HFF-Myc (cell line): ENCODE results near the gene IL22RA2.
A peak's percentile ranks its signal among the peaks of the same experiment; 100 is the strongest.

Experiments used
- DNase-seq: peaks from one replicate; pipeline ENCODE4 v3.0.0-alpha.2; 2011; ENCODE audit warnings: low read depth; ENCODE audit errors: extremely low read depth
- H3K4me3 ChIP-seq: replicated peaks from 2 replicates; pipeline ENCODE4 v1.5.1; 2011; ENCODE audit warnings: low read depth, mild to moderate bottlenecking, control low read depth, low read length
- TF ChIP-seq, protein P1 (sequence below): IDR thresholded peaks from 2 replicates; pipeline ENCODE4 v1.5.1; 2012; ENCODE audit warnings: mild to moderate bottlenecking, low read depth, low read length, control low read depth; ENCODE audit errors: missing control alignments

IL22RA2 gene

DNA sequence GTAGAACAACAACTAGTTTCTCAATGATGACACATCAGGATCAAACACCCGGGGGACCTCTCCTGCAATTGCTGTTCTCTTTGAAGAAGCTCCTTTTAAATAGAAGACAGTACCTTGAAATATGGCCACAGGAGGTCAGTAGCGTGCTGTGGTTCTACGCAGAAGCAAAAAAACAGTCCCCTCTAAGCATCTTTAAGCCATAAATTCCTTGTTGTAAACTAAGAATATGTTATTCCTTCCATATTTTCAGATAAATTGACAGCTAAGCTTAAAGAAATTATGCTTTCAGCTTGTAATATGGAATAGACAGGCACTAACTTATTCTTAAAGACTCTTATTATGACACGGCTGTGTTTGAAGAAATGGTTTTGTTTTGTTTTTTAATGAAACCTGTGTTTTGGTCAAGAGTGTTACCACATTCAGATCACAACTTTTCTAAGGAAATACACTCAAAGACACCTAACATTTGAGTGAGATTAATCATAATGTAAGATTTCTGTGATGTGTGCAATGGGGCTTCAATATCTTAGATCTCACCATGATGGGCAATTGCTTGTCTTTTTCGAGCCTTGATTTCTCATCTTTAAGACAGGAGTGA, 78.9 kb downstream of the IL22RA2 start:
- peak; percentile 45 for DNase-seq
- TF ChIP-seq, protein P1, sequence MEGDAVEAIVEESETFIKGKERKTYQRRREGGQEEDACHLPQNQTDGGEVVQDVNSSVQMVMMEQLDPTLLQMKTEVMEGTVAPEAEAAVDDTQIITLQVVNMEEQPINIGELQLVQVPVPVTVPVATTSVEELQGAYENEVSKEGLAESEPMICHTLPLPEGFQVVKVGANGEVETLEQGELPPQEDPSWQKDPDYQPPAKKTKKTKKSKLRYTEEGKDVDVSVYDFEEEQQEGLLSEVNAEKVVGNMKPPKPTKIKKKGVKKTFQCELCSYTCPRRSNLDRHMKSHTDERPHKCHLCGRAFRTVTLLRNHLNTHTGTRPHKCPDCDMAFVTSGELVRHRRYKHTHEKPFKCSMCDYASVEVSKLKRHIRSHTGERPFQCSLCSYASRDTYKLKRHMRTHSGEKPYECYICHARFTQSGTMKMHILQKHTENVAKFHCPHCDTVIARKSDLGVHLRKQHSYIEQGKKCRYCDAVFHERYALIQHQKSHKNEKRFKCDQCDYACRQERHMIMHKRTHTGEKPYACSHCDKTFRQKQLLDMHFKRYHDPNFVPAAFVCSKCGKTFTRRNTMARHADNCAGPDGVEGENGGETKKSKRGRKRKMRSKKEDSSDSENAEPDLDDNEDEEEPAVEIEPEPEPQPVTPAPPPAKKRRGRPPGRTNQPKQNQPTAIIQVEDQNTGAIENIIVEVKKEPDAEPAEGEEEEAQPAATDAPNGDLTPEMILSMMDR, result peak; percentile 48
- no peak overlapping the region for H3K4me3 ChIP-seq
